Fibroblast of lung (primary cell): ENCODE data around the gene PHLDB1. TPM values are rescaled to one million over a fixed set of nuclear protein-coding genes. Genes with fewer than 3 reads are reported as not detected.

Experiments
- DNase-seq, 2 donors: peaks; one replicate each; pipeline versions ENCODE4 v3.0.0 to v3.0.0-alpha.2; 2010; ENCODE audit warnings: low read depth in 2 of 2
- H2AFZ ChIP-seq: 2 replicates; pipeline ENCODE4 v1.5.1; 2012; ENCODE audit warnings: low read length, control low read depth, inconsistent platforms
- H3K27ac ChIP-seq: 2 replicates; pipeline ENCODE4 v1.5.1; 2011; ENCODE audit warnings: low read length, control low read depth; ENCODE audit not compliant: insufficient read depth
- H3K27me3 ChIP-seq: 2 replicates; pipeline ENCODE4 v1.5.1; 2011; ENCODE audit warnings: mild to moderate bottlenecking, low read length; ENCODE audit not compliant: control insufficient read depth, insufficient read depth
- H3K36me3 ChIP-seq: 2 replicates; pipeline ENCODE4 v1.5.1; 2011; ENCODE audit warnings: low read length; ENCODE audit not compliant: control insufficient read depth, insufficient read depth
- H3K4me1 ChIP-seq: 2 replicates; pipeline ENCODE4 v1.5.1; 2011; ENCODE audit warnings: low read length; ENCODE audit not compliant: control insufficient read depth, insufficient read depth; ENCODE audit errors: extremely low read depth
- H3K4me2 ChIP-seq: 2 replicates; pipeline ENCODE4 v1.5.1; 2011; ENCODE audit warnings: low read length, control low read depth; ENCODE audit not compliant: insufficient read depth; ENCODE audit errors: extremely low read depth
- H3K4me3 ChIP-seq, 4 experiments: fragments of 200-600 bp in 1 of 4; sonication (generic) in 1 of 4; replicated peaks in 1 of 4; 2 replicates each; pipeline ENCODE4 v1.5.1; 2011 to 2016; ENCODE audit warnings: low read length in 4 of 4, low read depth in 3 of 4, mild to moderate bottlenecking in 3 of 4, control low read depth in 2 of 4, inconsistent platforms in 1 of 4, mixed read lengths in 1 of 4; ENCODE audit not compliant: insufficient read depth in 1 of 4; ENCODE audit errors: control extremely low read depth in 1 of 4
- H3K79me2 ChIP-seq: 2 replicates; pipeline ENCODE4 v1.5.1; 2012; ENCODE audit warnings: mild to moderate bottlenecking, low read length, inconsistent platforms; ENCODE audit not compliant: control insufficient read depth, insufficient read depth
- H3K9ac ChIP-seq: 2 replicates; pipeline ENCODE4 v1.5.1; 2011; ENCODE audit warnings: mild to moderate bottlenecking, low read length, control low read depth; ENCODE audit not compliant: insufficient read depth
- H3K9me3 ChIP-seq: 2 replicates; pipeline ENCODE4 v1.5.1; 2012; ENCODE audit warnings: low read depth, low read length; ENCODE audit not compliant: control insufficient read depth, insufficient read depth
- H4K20me1 ChIP-seq: 2 replicates; pipeline ENCODE4 v1.5.1; 2011; ENCODE audit warnings: low read length; ENCODE audit not compliant: control insufficient read depth, insufficient read depth; ENCODE audit errors: extremely low read depth
- EZH2 ChIP-seq: IDR thresholded peaks from 2 replicates; pipeline ENCODE4 v1.5.1; 2012; ENCODE audit warnings: low read length, control low read depth, mild to moderate bottlenecking; ENCODE audit errors: missing control alignments
- polyA plus RNA-seq, 2 donors: library from polyadenylated mRNA; depleted of rRNA in 1 of 2; stranded (reverse) in 1 of 2; unstranded in 1 of 2; fragments of >200 nt; gene quantifications; 2 replicates each; pipeline ENCODE4 v1.2.1, GENCODE V29; 2011 to 2012; ENCODE audit warnings: missing spikeins in 1 of 2
- total RNA-seq: library from RNA; depleted of rRNA; stranded (reverse); fragments of >200 nt; gene quantifications from 2 replicates; pipeline ENCODE4 v1.2.1, GENCODE V29; 2014
- TF ChIP-seq, protein P1 (sequence below), 2 donors: IDR thresholded peaks in 1 of 2; conservative IDR thresholded peaks in 1 of 2; 1 replicate in 1 of 2; 2 replicates in 1 of 2; pipeline ENCODE4 v1.5.1; 2011 to 2012; ENCODE audit warnings: low read length in 2 of 2, control low read depth in 1 of 2, inconsistent platforms in 1 of 2, low read depth in 1 of 2, mild to moderate bottlenecking in 1 of 2

Gene PHLDB1
- total and polyA plus RNA-seq, 2 donors (not counting 1 experiment from before 2014, with no cell fraction given), result 51.4 to 59.0 TPM

DNA sequence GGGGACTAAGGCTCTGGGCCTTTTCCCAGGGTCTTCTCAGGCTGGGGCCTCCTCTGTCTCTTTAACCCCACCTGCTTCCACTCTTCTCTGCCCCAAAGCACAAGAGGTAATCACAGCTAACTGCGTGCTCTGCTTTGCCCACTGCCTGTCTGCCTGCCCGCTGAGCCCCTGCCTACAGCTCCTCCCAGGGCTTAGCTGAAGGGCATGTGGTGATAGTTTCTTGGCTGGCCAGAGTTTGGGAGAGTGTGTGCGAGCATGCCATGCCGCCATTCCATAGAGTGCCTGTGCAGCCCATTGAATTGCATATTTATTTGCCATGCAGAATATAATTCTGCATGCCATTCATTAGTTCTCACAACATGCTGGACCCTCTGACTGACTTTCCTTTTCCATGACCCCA lies 32.5 kb downstream of the PHLDB1 start:
- TF ChIP-seq EZH2, result no peak
- TF ChIP-seq, protein P1, sequence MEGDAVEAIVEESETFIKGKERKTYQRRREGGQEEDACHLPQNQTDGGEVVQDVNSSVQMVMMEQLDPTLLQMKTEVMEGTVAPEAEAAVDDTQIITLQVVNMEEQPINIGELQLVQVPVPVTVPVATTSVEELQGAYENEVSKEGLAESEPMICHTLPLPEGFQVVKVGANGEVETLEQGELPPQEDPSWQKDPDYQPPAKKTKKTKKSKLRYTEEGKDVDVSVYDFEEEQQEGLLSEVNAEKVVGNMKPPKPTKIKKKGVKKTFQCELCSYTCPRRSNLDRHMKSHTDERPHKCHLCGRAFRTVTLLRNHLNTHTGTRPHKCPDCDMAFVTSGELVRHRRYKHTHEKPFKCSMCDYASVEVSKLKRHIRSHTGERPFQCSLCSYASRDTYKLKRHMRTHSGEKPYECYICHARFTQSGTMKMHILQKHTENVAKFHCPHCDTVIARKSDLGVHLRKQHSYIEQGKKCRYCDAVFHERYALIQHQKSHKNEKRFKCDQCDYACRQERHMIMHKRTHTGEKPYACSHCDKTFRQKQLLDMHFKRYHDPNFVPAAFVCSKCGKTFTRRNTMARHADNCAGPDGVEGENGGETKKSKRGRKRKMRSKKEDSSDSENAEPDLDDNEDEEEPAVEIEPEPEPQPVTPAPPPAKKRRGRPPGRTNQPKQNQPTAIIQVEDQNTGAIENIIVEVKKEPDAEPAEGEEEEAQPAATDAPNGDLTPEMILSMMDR (conservative IDR thresholded peaks at IDR 0.05 in 1 of 2, IDR thresholded peaks at IDR 0.05 in 1 of 2; ENCODE audit: low read depth in 1 of 2, low read length in 2 of 2), result no peak
- DNase-seq, result no peak
- Histone ChIP-seq H3K4me2 (no peak overlapping the region), H3K36me3 (peaks cover 52% of the 10 kb centered on the region), H3K9me3 (no peaks in the 10 kb centered on the region), H3K79me2 (no peaks in the 10 kb centered on the region), H3K4me1 (peaks cover 18% of the 10 kb centered on the region), H3K9ac (no peak overlapping the region), H4K20me1 (no peaks in the 10 kb centered on the region), H3K27me3 (no peaks in the 10 kb centered on the region), H3K27ac (no peak overlapping the region), H2AFZ (no peak overlapping the region), H3K4me3 (no peak overlapping the region)

DNA sequence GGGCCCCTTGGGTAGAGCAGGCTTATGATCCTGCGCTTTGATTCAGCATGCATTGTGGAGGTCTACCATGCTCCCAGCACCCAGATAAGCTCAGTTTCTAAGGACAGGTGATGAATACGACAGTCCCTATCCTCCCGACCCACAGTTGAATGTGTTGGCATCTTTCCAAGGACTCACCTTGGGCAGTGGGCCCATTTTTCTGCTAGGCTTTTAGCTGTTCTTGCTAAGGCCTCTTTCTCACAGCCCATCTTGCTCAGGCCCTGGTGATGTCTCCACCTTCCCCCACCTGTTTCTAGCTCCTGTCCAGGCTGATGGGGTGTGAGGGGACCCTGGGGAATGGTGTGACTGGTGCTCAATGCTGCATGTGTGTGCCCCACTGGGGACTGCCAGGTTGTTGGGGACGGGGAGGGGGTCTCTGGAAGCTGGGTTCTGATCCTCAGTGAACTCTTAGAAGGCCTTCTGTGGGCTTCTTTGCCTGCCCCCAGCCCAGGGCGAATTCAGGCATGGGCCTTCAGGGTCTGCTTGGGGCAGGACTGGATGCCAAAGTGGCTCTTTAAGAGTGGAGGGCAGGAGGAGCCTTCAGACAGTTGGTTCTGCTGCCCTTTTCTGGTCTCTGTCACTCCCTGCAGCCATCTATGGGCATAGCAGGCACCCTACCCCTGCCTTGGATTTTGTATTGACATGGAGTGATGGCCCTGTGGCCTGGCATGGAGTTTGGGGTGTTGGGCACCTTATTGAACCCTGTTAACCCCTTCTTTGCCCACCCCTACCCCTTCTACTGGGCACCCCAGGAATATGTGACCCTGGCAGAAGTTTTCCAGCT lies 33.1 kb downstream of the PHLDB1 start:
- H3K36me3 ChIP-seq, result peaks cover 54% of the 10 kb centered on the region
- H3K4me1 ChIP-seq, result peaks cover 12% of the 10 kb centered on the region
- no peak overlapping the region for H3K4me3 ChIP-seq
- no peak overlapping the region for H2AFZ ChIP-seq
- no peak overlapping the region for H3K27ac ChIP-seq
- no peaks in the 10 kb centered on the region for H3K27me3 ChIP-seq
- no peaks in the 10 kb centered on the region for H3K79me2 ChIP-seq
- DNase-seq, result no peak
- H3K9me3 ChIP-seq, result no peaks in the 10 kb centered on the region
- no peak for TF ChIP-seq EZH2
- TF ChIP-seq, protein P1 (conservative IDR thresholded peaks at IDR 0.05 in 1 of 2, IDR thresholded peaks at IDR 0.05 in 1 of 2; ENCODE audit: low read depth in 1 of 2, low read length in 2 of 2), result no peak
- H3K4me2 ChIP-seq, result no peak overlapping the region
- no peaks in the 10 kb centered on the region for H4K20me1 ChIP-seq
- no peak overlapping the region for H3K9ac ChIP-seq

DNA sequence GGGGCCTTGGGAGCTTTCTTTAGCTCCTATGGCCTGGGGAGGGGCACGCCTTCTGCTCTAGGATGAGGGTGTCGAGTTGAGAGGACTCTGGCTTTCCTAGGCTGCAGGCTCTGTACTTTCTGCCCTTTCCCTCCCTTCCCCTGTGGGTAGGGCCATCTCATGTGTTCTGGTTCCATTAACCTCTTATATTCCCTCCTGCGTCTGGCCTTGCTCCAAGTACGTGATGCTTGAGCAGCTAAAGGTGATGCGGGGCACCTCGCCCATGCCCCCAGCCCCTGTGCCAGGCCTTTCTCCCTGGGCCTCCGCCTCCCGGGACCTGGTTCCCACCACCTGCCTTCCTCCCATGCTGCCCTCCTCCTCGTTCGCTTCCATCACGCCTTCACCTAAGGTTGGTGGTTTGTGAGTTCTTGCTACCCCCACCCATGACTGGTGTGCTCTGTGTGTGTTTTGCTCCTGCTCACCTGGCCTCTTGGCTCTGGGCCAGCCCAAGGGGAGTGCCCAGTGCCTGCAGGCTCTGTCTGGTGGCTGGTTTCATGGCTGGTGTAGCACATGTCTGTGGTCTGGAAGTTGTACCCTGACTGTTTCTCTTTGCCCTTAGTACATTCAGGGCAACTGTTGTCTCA lies 34.1 kb downstream of the PHLDB1 start:
- DNase-seq, result no peak
- peaks cover 8% of the 10 kb centered on the region for H3K4me1 ChIP-seq
- no peak overlapping the region for H3K4me2 ChIP-seq
- no peak overlapping the region for H3K4me3 ChIP-seq
- H2AFZ ChIP-seq, result no peak overlapping the region
- H4K20me1 ChIP-seq, result no peaks in the 10 kb centered on the region
- no peaks in the 10 kb centered on the region for H3K27me3 ChIP-seq
- TF ChIP-seq EZH2, result no peak
- TF ChIP-seq, protein P1 (conservative IDR thresholded peaks at IDR 0.05 in 1 of 2, IDR thresholded peaks at IDR 0.05 in 1 of 2; ENCODE audit: low read depth in 1 of 2, low read length in 2 of 2), result no peak
- no peak overlapping the region for H3K9ac ChIP-seq
- H3K36me3 ChIP-seq, result peaks cover 53% of the 10 kb centered on the region
- no peaks in the 10 kb centered on the region for H3K79me2 ChIP-seq
- H3K9me3 ChIP-seq, result no peaks in the 10 kb centered on the region
- H3K27ac ChIP-seq, result no peak overlapping the region
